Testis (tissue), 5 donors: Measurements from ENCODE around the gene NUDT11. TPM values are rescaled to one million over a fixed set of nuclear protein-coding genes. Genes with fewer than 3 reads are reported as not detected.
"Not testable (repeated sequence)": the region's sequence is repeated elsewhere in the genome, so short reads cannot be mapped to it uniquely, and the experiment has no call there.

Experiments used
- DNase-seq: peaks from one replicate; pipeline ENCODE4 v3.0.0-alpha.2; 2019
- H3K27ac ChIP-seq, 2 donors: fragments of 200-600 bp; sonication (generic); one replicate each; pipeline ENCODE4 v1.5.1; 2019
- H3K27me3 ChIP-seq: fragments of 200-600 bp; sonication (generic); one replicate; pipeline ENCODE4 v1.5.1; 2019
- H3K36me3 ChIP-seq: fragments of 200-600 bp; sonication (generic); one replicate; pipeline ENCODE4 v1.5.1; 2017; ENCODE audit warnings: low read depth; ENCODE audit errors: missing control alignments
- H3K4me1 ChIP-seq: fragments of 200-600 bp; sonication (generic); one replicate; pipeline ENCODE4 v1.5.1; 2019
- H3K4me3 ChIP-seq, 2 donors: fragments of 200-600 bp; sonication (generic); one replicate each; pipeline ENCODE4 v1.5.1; 2017 to 2019
- H3K9me3 ChIP-seq: fragments of 200-600 bp; sonication (generic); one replicate; pipeline ENCODE4 v1.5.1; 2017
- POLR2A ChIP-seq: fragments of 450-650 bp; IDR thresholded peaks from one replicate; pipeline ENCODE4 v1.6.1; 2017; ENCODE audit warnings: antibody characterized with exemption, mild to moderate bottlenecking, moderate library complexity
- WGBS, 2 donors: methylation state at CpG; one replicate each; pipeline ENCODE4 v1.1.5; 2018; 5-methylcytosine and 5-hydroxymethylcytosine counted together
- intact Hi-C: fragments of 100-400 bp; cut with DNase I; formaldehyde crosslinking; loops from one replicate; pipeline ENCODE4 v1.15.1; 2023; ENCODE audit warnings: low total_unique reads
- long read RNA-seq, 2 donors: transcript quantifications; one replicate each; lab custom pipeline, GENCODE V29; 2026
- polyA plus RNA-seq: library from polyadenylated mRNA; stranded (reverse); fragments of 350-450 nt; fragmentation: Illumina TruSeq; extraction: RNeasy Lipid Tissue Mini Kit (QIAGEN cat#74804); gene quantifications from one replicate; pipeline ENCODE4 v1.2.3, GENCODE V29; 2014; ENCODE audit warnings: low read depth, low replicate concordance; ENCODE audit not compliant: insufficient read depth
- total RNA-seq, 2 donors: library from RNA; depleted of rRNA; stranded (reverse); fragments of >200 nt; gene quantifications; one replicate each; pipeline ENCODE4 v1.2.3, GENCODE V29; 2016
- TF ChIP-seq, protein P1 (sequence below), 3 experiments: fragments of 450-650 bp in 2 of 3; fragments of 200-600 bp in 1 of 3; sonication (generic) in 1 of 3; IDR thresholded peaks; one replicate each; pipeline ENCODE4 v1.5.1; 2016 to 2019; ENCODE audit warnings: antibody characterized with exemption in 3 of 3, mild to moderate bottlenecking in 2 of 3, moderate library complexity in 1 of 3

NUDT11 gene
- total RNA-seq (100 to 1,000 TPM; 109 to 161 TPM), polyA plus RNA-seq (78.7 TPM)
- long read RNA-seq, donor 1, transcript NUDT11-201 (2 exons, 2,385 nt) = major isoform, 60 of 60 reads
- long read RNA-seq, donor 1, partial matches to known transcripts = 0 of 60 reads
- long read RNA-seq, donor 1, other reads (novel, unspliced or antisense) = 0 of 60 reads
- long read RNA-seq, donor 2, transcript NUDT11-201 (2 exons, 2,385 nt) = major isoform, 36 of 36 reads
- long read RNA-seq, donor 2, partial matches to known transcripts = 0 of 36 reads
- long read RNA-seq, donor 2, other reads (novel, unspliced or antisense) = 0 of 36 reads

- DNase-seq = peak; percentile 83
- Histone ChIP-seq H3K27me3 (no peaks in the 10 kb centered on the region), H3K27ac (peak within 1 kb of the TSS; percentile 73 to 79), H3K9me3 (no peaks in the 10 kb centered on the region), H3K4me3 (peak within 1 kb of the TSS; percentile 47 to 67), H3K36me3 (no peaks in the 10 kb centered on the region), H3K4me1 (no peaks in the 10 kb centered on the region)
- no peak for TF ChIP-seq POLR2A
- TF ChIP-seq, protein P1, sequence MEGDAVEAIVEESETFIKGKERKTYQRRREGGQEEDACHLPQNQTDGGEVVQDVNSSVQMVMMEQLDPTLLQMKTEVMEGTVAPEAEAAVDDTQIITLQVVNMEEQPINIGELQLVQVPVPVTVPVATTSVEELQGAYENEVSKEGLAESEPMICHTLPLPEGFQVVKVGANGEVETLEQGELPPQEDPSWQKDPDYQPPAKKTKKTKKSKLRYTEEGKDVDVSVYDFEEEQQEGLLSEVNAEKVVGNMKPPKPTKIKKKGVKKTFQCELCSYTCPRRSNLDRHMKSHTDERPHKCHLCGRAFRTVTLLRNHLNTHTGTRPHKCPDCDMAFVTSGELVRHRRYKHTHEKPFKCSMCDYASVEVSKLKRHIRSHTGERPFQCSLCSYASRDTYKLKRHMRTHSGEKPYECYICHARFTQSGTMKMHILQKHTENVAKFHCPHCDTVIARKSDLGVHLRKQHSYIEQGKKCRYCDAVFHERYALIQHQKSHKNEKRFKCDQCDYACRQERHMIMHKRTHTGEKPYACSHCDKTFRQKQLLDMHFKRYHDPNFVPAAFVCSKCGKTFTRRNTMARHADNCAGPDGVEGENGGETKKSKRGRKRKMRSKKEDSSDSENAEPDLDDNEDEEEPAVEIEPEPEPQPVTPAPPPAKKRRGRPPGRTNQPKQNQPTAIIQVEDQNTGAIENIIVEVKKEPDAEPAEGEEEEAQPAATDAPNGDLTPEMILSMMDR (IDR thresholded peaks at IDR 0.05) = no peak
- intact Hi-C loops = no loop called here
- WGBS, 2 donors = 0 to 1% methylated on average over 4 to 15 of the region's 96 CpGs
Measured at GRCh38 chrX:51496501-51497291, at the start of gene NUDT11. Gene NUDT11 (minus strand): TSS chrX:51496592. CDS start chrX:51496444, 148 bp downstream.

- Histone ChIP-seq H3K27ac (no peak overlapping the region), H3K4me1 (no peaks in the 10 kb centered on the region), H3K4me3 (no peak overlapping the region), H3K27me3 (no peaks in the 10 kb centered on the region), H3K36me3 (no peaks in the 10 kb centered on the region), H3K9me3 (no peaks in the 10 kb centered on the region)
- intact Hi-C loops = no loop called here
- 57 to 65% methylated on average over 2 of the region's 2 CpGs for WGBS, 2 donors
- TF ChIP-seq, protein P1 (IDR thresholded peaks at IDR 0.05) = no peak
- no peak for TF ChIP-seq POLR2A
- DNase-seq = no peak
Measured at GRCh38 chrX:51520393-51520792, 24.0 kb upstream of the NUDT11 start.

GRCh38 chrX:51519131-51519530 lies 22.7 kb upstream of the NUDT11 start:
- H3K4me1 ChIP-seq, H3K27ac ChIP-seq, H3K4me3 ChIP-seq, DNase-seq, H3K36me3 ChIP-seq, H3K9me3 ChIP-seq, H3K27me3 ChIP-seq, intact Hi-C loops: not testable (repeated sequence)
- WGBS, 2 donors = 76 to 82% methylated on average over 2 of the region's 2 CpGs

DNA sequence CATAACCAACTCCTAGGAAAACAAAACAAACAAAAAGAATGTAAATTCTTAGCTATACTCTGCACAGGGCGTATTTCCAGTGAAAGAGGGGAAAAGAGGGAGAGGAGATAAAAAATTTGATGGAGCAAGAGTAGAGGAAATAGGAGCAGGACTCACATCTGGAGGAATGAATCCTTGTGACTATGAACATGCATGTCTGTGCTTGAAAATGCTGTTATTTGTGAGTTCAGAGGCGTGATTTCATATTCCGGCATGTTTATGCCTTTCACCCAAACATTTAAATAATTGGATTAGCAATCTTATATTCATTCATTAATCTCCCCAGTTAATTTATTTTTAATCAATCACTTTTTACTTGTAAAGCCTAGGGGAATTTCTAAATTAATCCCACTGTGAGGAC lies 11.2 kb upstream of the NUDT11 start:
- Histone ChIP-seq H3K4me3 (no peak overlapping the region), H3K4me1 (no peaks in the 10 kb centered on the region), H3K9me3 (no peaks in the 10 kb centered on the region), H3K36me3 (no peaks in the 10 kb centered on the region), H3K27me3 (no peaks in the 10 kb centered on the region), H3K27ac (no peak overlapping the region)
- no peak for TF ChIP-seq POLR2A
- TF ChIP-seq, protein P1 (IDR thresholded peaks at IDR 0.05) = no peak
- intact Hi-C loops = no loop called here
- 97 to 100% methylated on average over 2 to 3 of the region's 3 CpGs for WGBS, 2 donors
- no peak for DNase-seq

DNA sequence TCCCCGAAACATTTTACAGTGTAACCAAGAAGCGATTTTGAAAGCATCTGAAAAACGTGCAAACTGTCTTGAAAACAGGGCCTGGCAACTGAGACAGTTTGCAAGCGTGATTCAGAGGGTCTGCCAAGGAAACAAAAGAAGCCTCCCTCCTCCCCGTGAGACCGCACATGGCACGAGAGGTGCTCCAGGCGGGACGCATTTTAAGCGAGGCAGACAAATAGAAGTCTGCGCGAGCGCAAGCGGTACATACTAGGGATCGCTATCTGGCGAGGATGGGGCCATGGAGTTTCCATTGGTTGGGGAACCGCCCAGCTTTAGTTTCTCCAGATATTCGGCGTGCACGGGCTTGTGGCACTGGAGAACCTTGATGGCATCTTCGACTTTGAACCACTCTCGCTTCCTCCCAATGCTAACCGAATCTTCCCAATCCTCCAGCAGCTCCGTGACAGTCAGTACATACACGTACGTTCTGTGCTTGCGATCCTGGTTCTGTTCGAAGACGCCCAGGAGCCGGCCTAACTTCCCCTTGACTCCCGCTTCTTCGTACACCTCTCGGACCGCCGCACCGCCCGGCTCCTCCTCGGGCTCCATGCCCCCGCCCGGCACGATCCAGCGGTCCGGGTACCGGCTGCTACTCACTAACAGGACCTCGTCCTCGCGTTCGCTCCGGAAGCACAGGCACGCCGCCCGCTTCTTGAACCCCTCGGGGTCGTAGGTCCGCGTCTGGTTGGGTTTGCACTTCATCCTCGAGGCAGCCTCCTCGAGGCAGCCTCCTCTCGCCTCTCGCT lies 497 bp downstream of the NUDT11 start:
- H3K27me3 ChIP-seq, DNase-seq, intact Hi-C loops, H3K36me3 ChIP-seq, H3K4me1 ChIP-seq, H3K9me3 ChIP-seq: not testable (repeated sequence)
- Histone ChIP-seq H3K27ac (peak overlapping the region; percentile 73 to 79), H3K4me3 (peak overlapping the region; percentile 47 to 67)
- 0 to 7% methylated on average over 3 to 10 of the region's 60 CpGs for WGBS, 2 donors
